GM12872 (cell line): Measurements from ENCODE around the gene NDFIP2.

Experiments
- TF ChIP-seq, protein P1 (sequence below): IDR thresholded peaks from 3 replicates; pipeline ENCODE4 v1.5.1; 2011; ENCODE audit warnings: low read depth, mild to moderate bottlenecking, low read length, moderate library complexity; ENCODE audit not compliant: insufficient read depth

Gene NDFIP2

DNA sequence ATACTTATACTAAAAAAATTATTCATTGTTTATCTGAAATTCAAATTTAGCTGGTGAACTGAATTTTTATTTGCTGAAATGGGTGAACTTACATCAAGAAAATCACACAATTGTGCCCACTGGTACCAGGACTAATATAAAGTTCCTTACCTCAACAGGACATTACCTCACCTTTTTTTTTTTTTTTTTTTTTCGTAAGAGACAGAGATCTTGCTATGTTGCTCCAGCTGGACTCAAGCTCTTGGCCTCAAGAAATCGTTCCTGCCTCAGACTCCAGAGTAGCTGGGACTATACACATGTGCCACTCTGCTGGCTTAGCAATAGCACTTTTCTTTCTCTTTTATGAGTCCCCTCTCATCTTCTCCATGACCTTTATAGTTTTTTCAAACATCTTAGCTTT lies 22.5 kb upstream of the NDFIP2 start:
- TF ChIP-seq, protein P1, sequence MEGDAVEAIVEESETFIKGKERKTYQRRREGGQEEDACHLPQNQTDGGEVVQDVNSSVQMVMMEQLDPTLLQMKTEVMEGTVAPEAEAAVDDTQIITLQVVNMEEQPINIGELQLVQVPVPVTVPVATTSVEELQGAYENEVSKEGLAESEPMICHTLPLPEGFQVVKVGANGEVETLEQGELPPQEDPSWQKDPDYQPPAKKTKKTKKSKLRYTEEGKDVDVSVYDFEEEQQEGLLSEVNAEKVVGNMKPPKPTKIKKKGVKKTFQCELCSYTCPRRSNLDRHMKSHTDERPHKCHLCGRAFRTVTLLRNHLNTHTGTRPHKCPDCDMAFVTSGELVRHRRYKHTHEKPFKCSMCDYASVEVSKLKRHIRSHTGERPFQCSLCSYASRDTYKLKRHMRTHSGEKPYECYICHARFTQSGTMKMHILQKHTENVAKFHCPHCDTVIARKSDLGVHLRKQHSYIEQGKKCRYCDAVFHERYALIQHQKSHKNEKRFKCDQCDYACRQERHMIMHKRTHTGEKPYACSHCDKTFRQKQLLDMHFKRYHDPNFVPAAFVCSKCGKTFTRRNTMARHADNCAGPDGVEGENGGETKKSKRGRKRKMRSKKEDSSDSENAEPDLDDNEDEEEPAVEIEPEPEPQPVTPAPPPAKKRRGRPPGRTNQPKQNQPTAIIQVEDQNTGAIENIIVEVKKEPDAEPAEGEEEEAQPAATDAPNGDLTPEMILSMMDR: no peak

DNA sequence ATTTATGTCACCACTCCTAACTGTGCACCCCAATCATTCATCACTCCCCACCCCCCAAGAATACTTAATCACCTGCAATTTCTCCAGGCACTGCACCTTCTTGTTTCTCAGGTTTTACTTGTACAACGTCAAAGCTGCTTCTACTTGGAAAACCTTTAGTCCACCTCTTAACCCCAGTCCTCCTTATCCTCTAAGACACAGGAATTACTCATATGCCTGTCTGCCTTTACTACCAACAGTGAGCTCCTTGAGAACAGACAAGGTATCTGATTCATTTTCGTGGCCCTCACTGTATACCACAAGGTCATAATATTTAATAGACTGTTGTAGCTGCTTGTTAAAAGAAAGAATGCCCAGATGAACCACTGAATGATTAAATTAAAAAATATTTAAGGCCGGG lies 21.0 kb upstream of the NDFIP2 start:
- TF ChIP-seq, protein P1: no peak

DNA sequence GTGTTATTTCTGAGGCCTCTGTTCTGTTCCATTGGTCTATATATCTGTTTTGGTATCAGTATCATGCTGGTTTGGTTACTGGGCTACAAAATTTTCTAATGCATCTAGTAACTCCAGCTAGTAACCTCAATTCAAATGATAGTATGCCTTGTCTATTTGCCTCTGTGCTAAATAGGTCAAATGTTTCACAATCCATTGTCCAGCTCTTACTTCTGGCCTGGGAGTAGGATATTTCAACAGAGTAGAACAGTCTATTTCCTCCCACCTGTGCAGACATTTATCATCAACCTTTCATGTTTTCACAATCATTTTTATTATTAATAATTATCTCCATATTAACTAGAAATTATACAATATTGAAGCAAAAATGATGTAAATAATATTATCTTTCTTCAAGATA lies 18.1 kb upstream of the NDFIP2 start:
- TF ChIP-seq, protein P1: no peak

DNA sequence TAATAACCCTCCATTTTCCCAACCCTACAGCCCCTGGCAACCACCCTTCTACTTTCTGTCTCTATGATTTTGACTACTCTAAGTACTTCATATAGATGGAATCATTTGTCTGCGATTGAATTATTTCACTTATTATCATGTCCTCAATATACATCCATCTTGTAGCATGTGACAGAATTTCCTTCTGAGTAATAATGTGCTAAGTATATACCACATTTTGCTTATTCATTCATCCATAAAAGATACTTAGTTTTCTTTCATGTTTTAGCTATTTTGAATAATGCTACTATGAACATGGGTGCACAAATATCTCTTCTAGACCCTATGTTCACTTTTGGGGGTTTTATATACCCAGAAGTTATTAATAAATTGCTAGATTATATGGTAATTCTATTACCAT lies 17.4 kb upstream of the NDFIP2 start:
- TF ChIP-seq, protein P1: no peak

DNA sequence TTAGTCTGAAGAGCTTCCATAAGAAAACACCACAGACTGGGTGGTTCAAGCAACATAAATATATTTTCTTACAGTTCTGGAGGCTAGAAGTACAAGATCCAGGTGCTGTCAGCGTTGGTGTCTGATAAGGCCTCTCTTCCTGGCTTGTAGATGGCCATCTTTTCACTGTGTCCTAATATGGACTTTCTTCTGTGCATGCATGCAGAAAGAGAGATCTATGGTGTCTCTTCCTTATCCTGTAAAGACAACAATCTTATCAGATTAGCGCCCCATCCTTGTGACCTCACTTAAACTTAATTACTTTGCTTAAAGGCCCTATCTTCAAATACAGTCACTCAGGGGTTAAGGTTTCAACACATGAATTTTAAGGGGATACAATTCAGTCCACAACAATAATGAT lies 14.1 kb upstream of the NDFIP2 start:
- TF ChIP-seq, protein P1: no peak

DNA sequence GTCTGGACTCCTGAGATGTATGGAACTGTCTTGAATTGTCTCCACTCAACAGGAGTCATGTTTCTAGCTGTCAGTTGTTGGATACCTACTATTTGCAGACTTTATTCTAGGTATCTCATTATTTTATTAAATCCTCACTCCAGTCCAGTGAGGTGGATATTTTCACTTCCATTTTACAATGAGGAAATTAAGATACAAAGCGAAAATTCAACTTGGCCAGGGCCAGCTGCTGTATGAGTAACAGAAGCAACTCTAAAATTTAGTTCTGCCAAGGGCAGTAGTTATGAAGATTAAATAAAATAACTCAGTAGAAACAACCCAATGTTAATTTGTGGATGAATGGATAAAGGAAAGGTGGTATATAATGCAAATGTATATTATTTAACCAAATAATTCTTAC lies 12.6 kb upstream of the NDFIP2 start:
- TF ChIP-seq, protein P1: no peak

DNA sequence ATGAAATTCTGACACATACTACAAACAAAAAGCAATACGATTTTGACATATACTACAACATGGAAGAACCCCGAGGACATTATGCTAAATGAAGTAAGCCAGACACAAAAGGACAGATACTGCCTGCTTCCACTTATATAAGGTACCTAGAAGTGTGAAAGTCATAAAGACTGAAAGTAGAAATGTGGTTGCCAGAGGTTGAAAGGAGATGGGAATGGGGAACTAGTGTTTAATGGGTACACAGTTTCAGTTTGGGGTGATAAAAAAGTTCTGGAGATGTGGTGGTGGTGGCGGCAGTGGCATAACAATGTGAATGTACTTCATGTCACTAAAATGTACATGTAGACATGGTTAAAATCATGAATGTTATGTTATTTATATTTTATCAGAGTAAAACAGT lies 12.1 kb upstream of the NDFIP2 start:
- TF ChIP-seq, protein P1: no peak

DNA sequence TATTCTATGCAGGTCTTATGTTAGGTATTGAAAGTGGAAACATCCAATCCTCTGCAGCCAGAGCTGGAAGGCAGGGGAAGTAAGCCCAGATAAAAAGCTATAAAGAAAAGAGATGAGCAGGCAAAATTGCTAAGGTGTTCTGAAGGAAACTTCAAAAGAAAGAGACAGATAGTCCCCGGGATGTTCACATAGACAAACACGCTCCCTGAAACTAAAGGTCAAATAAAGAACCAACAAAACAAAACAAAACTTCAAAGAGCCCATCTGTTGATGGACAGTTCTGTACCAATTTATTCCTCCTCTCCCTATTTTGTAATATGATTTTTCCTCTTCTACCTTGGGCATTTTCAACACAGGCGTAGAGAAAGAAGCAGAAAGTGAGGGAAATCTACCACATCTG lies 11.3 kb upstream of the NDFIP2 start:
- TF ChIP-seq, protein P1: no peak
